IMR-90 (cell line): ENCODE data around the gene F13A1. TPM values are rescaled to one million over a fixed set of nuclear protein-coding genes. Genes with fewer than 3 reads are reported as not detected.

Experiments
- ATAC-seq: fragments of 200-7000 bp; cut with Tn5 transposase; 2 replicates; pipeline ENCODE4 v1.9.1; 2020; ENCODE audit warnings: low read depth, mild to moderate bottlenecking, moderate library complexity
- BruUV-seq: library from RNA; stranded (reverse); fragments of 400-500 nt; replicated peaks from 2 replicates; lab custom pipeline; 2021; lab: Mats Ljungman, UMichigan
- CTCF ChIA-PET: fragments of 300-600 bp; formaldehyde crosslinking; extraction: SDS; loops from one replicate; lab custom pipeline; 2021; ENCODE audit warnings: antibody characterized with exemption; lab: Yijun Ruan, JAX
- POLR2A ChIA-PET: fragments of 300-600 bp; sonication (Branson Sonifier 250); formaldehyde crosslinking; loops from one replicate; lab custom pipeline; 2022; ENCODE audit warnings: antibody characterized with exemption; ENCODE audit not compliant: unreplicated experiment; lab: Charles Lee
- DNase-seq: peaks from one replicate; pipeline ENCODE4 v3.0.0; 2013
- H2AFZ ChIP-seq: replicated peaks from 2 replicates; pipeline ENCODE3; 2013; ENCODE audit warnings: low read length, mild to moderate bottlenecking; ENCODE audit not compliant: poor library complexity
- H2AK5ac ChIP-seq: 2 replicates; pipeline ENCODE4 v1.6.1; 2013; ENCODE audit warnings: low read depth, low read length, inconsistent platforms
- H2AK9ac ChIP-seq: replicated peaks from 2 replicates; pipeline ENCODE3; 2013; ENCODE audit warnings: mild to moderate bottlenecking, low read depth, low read length, moderate library complexity; ENCODE audit not compliant: poor library complexity
- H2BK120ac ChIP-seq: 2 replicates; pipeline ENCODE4 v1.6.1; 2013; ENCODE audit warnings: low read depth, low read length, inconsistent platforms
- H2BK15ac ChIP-seq: 3 replicates; pipeline ENCODE4 v1.6.1; 2013; ENCODE audit warnings: low read depth, low read length, inconsistent platforms
- H2BK20ac ChIP-seq: 2 replicates; pipeline ENCODE4 v1.6.1; 2013; ENCODE audit warnings: low read depth, mild to moderate bottlenecking, inconsistent platforms, low read length, moderate library complexity
- H2BK5ac ChIP-seq: 2 replicates; pipeline ENCODE4 v1.6.1; 2013; ENCODE audit warnings: mild to moderate bottlenecking, low read depth, low read length, inconsistent platforms; ENCODE audit not compliant: poor library complexity, severe bottlenecking
- H3K14ac ChIP-seq: replicated peaks from 2 replicates; pipeline ENCODE4 v1.6.1; 2013; ENCODE audit warnings: low read depth, low read length, inconsistent platforms
- H3K18ac ChIP-seq: 2 replicates; pipeline ENCODE4 v1.6.1; 2013; ENCODE audit warnings: low read depth, low read length, control low read depth
- H3K23ac ChIP-seq: 2 replicates; pipeline ENCODE4 v1.6.1; 2013; ENCODE audit warnings: low read depth, low read length, inconsistent platforms
- H3K27ac ChIP-seq: 2 replicates; pipeline ENCODE4 v1.5.1; 2013; ENCODE audit warnings: mild to moderate bottlenecking, control low read depth, low read length; ENCODE audit not compliant: insufficient read depth
- H3K27me3 ChIP-seq: 2 replicates; pipeline ENCODE4 v1.6.1; 2013; ENCODE audit warnings: low read length; ENCODE audit not compliant: control insufficient read depth, insufficient read depth
- H3K36me3 ChIP-seq: 2 replicates; pipeline ENCODE4 v1.6.1; 2013; ENCODE audit warnings: low read length, mixed read lengths; ENCODE audit not compliant: control insufficient read depth, insufficient read depth
- H3K4ac ChIP-seq: 2 replicates; pipeline ENCODE4 v1.6.1; 2013; ENCODE audit warnings: low read depth, low read length, inconsistent platforms
- H3K4me1 ChIP-seq: 2 replicates; pipeline ENCODE4 v1.6.1; 2013; ENCODE audit warnings: low read length, mixed read lengths; ENCODE audit not compliant: control insufficient read depth, insufficient read depth
- H3K4me2 ChIP-seq: 2 replicates; pipeline ENCODE4 v1.6.1; 2013; ENCODE audit warnings: low read depth, mild to moderate bottlenecking, control low read depth, low read length, moderate library complexity
- H3K4me3 ChIP-seq: 2 replicates; pipeline ENCODE4 v1.5.1; 2013; ENCODE audit warnings: low read depth, mild to moderate bottlenecking, control low read depth, low read length, moderate library complexity; ENCODE audit not compliant: insufficient read depth
- H3K56ac ChIP-seq: 2 replicates; pipeline ENCODE4 v1.6.1; 2013; ENCODE audit warnings: low read length, inconsistent platforms; ENCODE audit not compliant: insufficient read depth; ENCODE audit errors: extremely low read depth
- H3K79me1 ChIP-seq, 2 experiments: 2 replicates each; pipeline ENCODE4 v1.6.1; 2013; ENCODE audit warnings: low read length in 2 of 2, inconsistent platforms in 1 of 2, low read depth in 1 of 2
- H3K9ac ChIP-seq: 2 replicates; pipeline ENCODE4 v1.6.1; 2013; ENCODE audit warnings: low read depth, low read length, control low read depth
- H3K9me1 ChIP-seq: 2 replicates; pipeline ENCODE4 v1.6.1; 2013; ENCODE audit warnings: low read length, inconsistent platforms; ENCODE audit not compliant: insufficient read depth
- H3K9me3 ChIP-seq: 2 replicates; pipeline ENCODE4 v1.6.1; 2013; ENCODE audit warnings: low read length; ENCODE audit not compliant: control insufficient read depth, insufficient read depth
- H4K20me1 ChIP-seq: 2 replicates; pipeline ENCODE4 v1.6.1; 2013; ENCODE audit warnings: low read length, inconsistent platforms; ENCODE audit not compliant: insufficient read depth
- H4K5ac ChIP-seq: 2 replicates; pipeline ENCODE4 v1.6.1; 2013; ENCODE audit warnings: mild to moderate bottlenecking, low read depth, low read length, control low read depth
- H4K8ac ChIP-seq, 2 experiments: 2 replicates each; pipeline ENCODE4 v1.6.1; 2013; ENCODE audit warnings: low read depth in 2 of 2, low read length in 2 of 2, control low read depth in 1 of 2, inconsistent platforms in 1 of 2
- H4K91ac ChIP-seq: 2 replicates; pipeline ENCODE4 v1.6.1; 2013; ENCODE audit warnings: low read depth, low read length, inconsistent platforms; ENCODE audit not compliant: insufficient read depth
- MXI1 ChIP-seq: IDR thresholded peaks from 2 replicates; pipeline ENCODE4 v1.6.1; 2012; ENCODE audit warnings: low read depth, mild to moderate bottlenecking, low read length, moderate library complexity, borderline replicate concordance
- RAD21 ChIP-seq: IDR thresholded peaks from 2 replicates; pipeline ENCODE4 v1.6.1; 2012; ENCODE audit warnings: low read length, improper control_type of control experiment
- WGBS, 2 experiments: methylation state at CpG; one replicate each; pipeline versions ENCODE4 v1.1.5 to v1.1.7; 2013; ENCODE audit warnings: missing lambda C conversion rate in 2 of 2; ENCODE audit not compliant: insufficient read length in 1 of 2; ENCODE audit errors: extremely low coverage in 2 of 2; 5-methylcytosine and 5-hydroxymethylcytosine counted together
- dilution Hi-C: fragments of 300-500 bp; cut with HindIII; formaldehyde crosslinking; loops from one replicate; pipeline ENCODE4 v1.14.3; 2018; ENCODE audit warnings: low sequenced_read_pairs; ENCODE audit not compliant: unreplicated experiment
- in situ Hi-C: fragments of 300-500 bp; cut with MboI; formaldehyde crosslinking; loops from 3 replicates; pipeline ENCODE4 v1.14.3; 2019; ENCODE audit warnings: low sequenced_read_pairs, inconsistent platforms, mixed read lengths
- intact Hi-C: fragments of 100-400 bp; cut with micrococcal nuclease; formaldehyde crosslinking; loops from 2 replicates; pipeline ENCODE4 v1.10.0; 2022
- polyA plus RNA-seq, 3 experiments: library from polyadenylated mRNA; depleted of rRNA; stranded (reverse); fragments of >200 nt; gene quantifications; 2 replicates each; pipeline ENCODE4 v1.2.3, GENCODE V29; 2012; ENCODE audit warnings: low replicate concordance in 1 of 3
- total RNA-seq: library from RNA; depleted of rRNA; stranded (reverse); fragments of >200 nt; gene quantifications from 2 replicates; pipeline ENCODE4 v1.2.3, GENCODE V29; 2012
- TF ChIP-seq, protein P1 (sequence below): conservative IDR thresholded peaks from 2 replicates; pipeline ENCODE4 v1.5.1; 2012; ENCODE audit warnings: mild to moderate bottlenecking, low read depth, low read length, improper control_type of control experiment

The F13A1 gene
- total and polyA plus RNA-seq, 2 of the 4 experiments (the other 2 are of a cell fraction): not detected

DNA sequence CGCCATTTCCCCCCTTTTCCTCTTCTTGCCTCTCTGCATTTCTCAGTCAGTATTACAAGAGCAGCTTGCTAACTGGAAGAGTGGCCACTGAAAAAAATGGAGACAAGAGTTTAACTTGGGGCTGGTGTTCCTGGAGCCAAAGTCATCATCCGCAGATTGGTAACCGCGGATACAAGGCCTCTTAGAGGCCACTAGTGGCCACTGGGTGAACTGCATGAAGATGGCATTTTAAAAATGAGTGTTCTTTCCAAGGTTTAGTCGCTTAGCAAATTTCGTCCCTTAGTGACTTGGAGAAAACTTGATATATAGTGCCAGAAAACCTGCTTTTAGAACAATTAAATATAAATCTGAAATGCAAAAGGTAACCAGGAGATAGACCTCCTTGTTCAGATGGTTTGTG, 4.8 kb downstream of the F13A1 start:
- ChIA-PET CTCF (no interaction called here), POLR2A (no interaction called here)
- peak; percentile 57; the same call in 1 of the 2 replicates for ATAC-seq
- in situ Hi-C loops (no loop called here), intact Hi-C loops (loop anchor here (10.0 kb wide), 1 partner anchor 841 kb away; no protein-coding TSS in a partner anchor), dilution Hi-C loops (no loop called here)
- DNase-seq: peak; percentile 11
- Histone ChIP-seq H3K14ac (no peak overlapping the region), H3K9me3 (peaks cover 10% of the 10 kb centered on the region; the same call in 1 of the 2 replicates), H3K4me3 (no peak overlapping the region), H3K79me1 (no peaks in the 10 kb centered on the region), H3K9ac (no peak overlapping the region), H3K4me1 (no peaks in the 10 kb centered on the region), H2AFZ (no peak overlapping the region), H3K27ac (no peak overlapping the region), H2BK15ac (no peak overlapping the region), H2AK5ac (no peak overlapping the region), H3K9me1 (no peaks in the 10 kb centered on the region), H3K4ac (no peak overlapping the region), H3K27me3 (no peaks in the 10 kb centered on the region), H3K23ac (no peak overlapping the region), H2BK20ac (no peak overlapping the region), H4K20me1 (no peaks in the 10 kb centered on the region), H3K4me2 (no peak overlapping the region), H3K18ac (no peak overlapping the region), H4K8ac (no peak overlapping the region), H3K56ac (no peak overlapping the region), H3K36me3 (no peaks in the 10 kb centered on the region), H2BK5ac (no peak overlapping the region), H2BK120ac (no peak overlapping the region), H4K91ac (no peak overlapping the region), H2AK9ac (no peak overlapping the region), H4K5ac (no peak overlapping the region)
- no peak for TF ChIP-seq MXI1
- peak; percentile 33; the same call in 1 of the 2 replicates for TF ChIP-seq RAD21
- TF ChIP-seq, protein P1, sequence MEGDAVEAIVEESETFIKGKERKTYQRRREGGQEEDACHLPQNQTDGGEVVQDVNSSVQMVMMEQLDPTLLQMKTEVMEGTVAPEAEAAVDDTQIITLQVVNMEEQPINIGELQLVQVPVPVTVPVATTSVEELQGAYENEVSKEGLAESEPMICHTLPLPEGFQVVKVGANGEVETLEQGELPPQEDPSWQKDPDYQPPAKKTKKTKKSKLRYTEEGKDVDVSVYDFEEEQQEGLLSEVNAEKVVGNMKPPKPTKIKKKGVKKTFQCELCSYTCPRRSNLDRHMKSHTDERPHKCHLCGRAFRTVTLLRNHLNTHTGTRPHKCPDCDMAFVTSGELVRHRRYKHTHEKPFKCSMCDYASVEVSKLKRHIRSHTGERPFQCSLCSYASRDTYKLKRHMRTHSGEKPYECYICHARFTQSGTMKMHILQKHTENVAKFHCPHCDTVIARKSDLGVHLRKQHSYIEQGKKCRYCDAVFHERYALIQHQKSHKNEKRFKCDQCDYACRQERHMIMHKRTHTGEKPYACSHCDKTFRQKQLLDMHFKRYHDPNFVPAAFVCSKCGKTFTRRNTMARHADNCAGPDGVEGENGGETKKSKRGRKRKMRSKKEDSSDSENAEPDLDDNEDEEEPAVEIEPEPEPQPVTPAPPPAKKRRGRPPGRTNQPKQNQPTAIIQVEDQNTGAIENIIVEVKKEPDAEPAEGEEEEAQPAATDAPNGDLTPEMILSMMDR: peak; percentile 41
- WGBS, 2 experiments: no CpG with 5 or more reads among the region's 6 CpGs
- no TSS peak for BruUV-seq
